Neural progenitor cell (in vitro differentiated cells): ENCODE results near the gene CARNS1. TPM values are rescaled to one million over a fixed set of nuclear protein-coding genes. Genes with fewer than 3 reads are reported as not detected.
"Not testable (repeated sequence)": the region's sequence is repeated elsewhere in the genome, so short reads cannot be mapped to it uniquely, and the experiment has no call there.

Experiments
- DNase-seq: peaks from one replicate; pipeline ENCODE4 v3.0.0-alpha.2; 2016; ENCODE audit warnings: low spot score
- H2AFZ ChIP-seq: fragments of 200-600 bp; sonication (generic); replicated peaks from 2 replicates; pipeline ENCODE4 v1.6.1; 2016; ENCODE audit warnings: antibody characterized with exemption
- H3F3A ChIP-seq: fragments of 200-600 bp; sonication (generic); 2 replicates; pipeline ENCODE4 v1.6.1; 2016; ENCODE audit warnings: antibody characterized with exemption, low read depth
- H3K27ac ChIP-seq: fragments of 200-600 bp; sonication (generic); 2 replicates; pipeline ENCODE4 v1.5.1; 2016; ENCODE audit warnings: mild to moderate bottlenecking
- H3K27me3 ChIP-seq: fragments of 200-600 bp; sonication (generic); 2 replicates; pipeline ENCODE4 v1.6.1; 2016; ENCODE audit warnings: mild to moderate bottlenecking, moderate library complexity
- H3K36me3 ChIP-seq: fragments of 200-600 bp; sonication (generic); 2 replicates; pipeline ENCODE4 v1.5.1; 2016
- H3K4me1 ChIP-seq: fragments of 200-600 bp; sonication (generic); 2 replicates; pipeline ENCODE4 v1.6.1; 2016; ENCODE audit warnings: mixed run types
- H3K4me2 ChIP-seq: fragments of 200-600 bp; sonication (generic); 2 replicates; pipeline ENCODE4 v1.6.1; 2016
- H3K4me3 ChIP-seq: fragments of 200-600 bp; sonication (generic); 2 replicates; pipeline ENCODE4 v1.5.1; 2016
- H3K79me2 ChIP-seq: fragments of 200-600 bp; sonication (generic); 2 replicates; pipeline ENCODE4 v1.6.1; 2016; ENCODE audit warnings: low read depth
- H3K9ac ChIP-seq: fragments of 200-600 bp; sonication (generic); 2 replicates; pipeline ENCODE4 v1.6.1; 2016
- H3K9me3 ChIP-seq: fragments of 200-600 bp; sonication (generic); 2 replicates; pipeline ENCODE4 v1.5.1; 2016; ENCODE audit warnings: low read depth
- H4K20me1 ChIP-seq: fragments of 200-600 bp; sonication (generic); 2 replicates; pipeline ENCODE4 v1.6.1; 2016; ENCODE audit warnings: low read depth
- H3K27ac Mint-ChIP-seq: 3 replicates; pipeline ENCODE4 v1.8.0; 2021; ENCODE audit warnings: mixed read lengths
- H3K27me3 Mint-ChIP-seq: 2 replicates; pipeline ENCODE4 v1.8.0; 2022; ENCODE audit warnings: low read depth, mild to moderate bottlenecking, inconsistent platforms, moderate library complexity, mixed read lengths; ENCODE audit not compliant: insufficient read depth
- H3K36me3 Mint-ChIP-seq: 3 replicates; pipeline ENCODE4 v1.8.0; 2021; ENCODE audit warnings: mixed read lengths
- H3K4me1 Mint-ChIP-seq: 3 replicates; pipeline ENCODE4 v1.8.0; 2021; ENCODE audit warnings: mixed read lengths
- H3K4me3 Mint-ChIP-seq: 3 replicates; pipeline ENCODE4 v1.8.0; 2021; ENCODE audit warnings: mild to moderate bottlenecking, moderate library complexity, mixed read lengths
- H3K9me3 Mint-ChIP-seq: 3 replicates; pipeline ENCODE4 v1.8.0; 2020; ENCODE audit warnings: mixed read lengths
- CTCF ChIP-seq: fragments of 200-600 bp; sonication (generic); IDR thresholded peaks from 2 replicates; pipeline ENCODE4 v1.5.1; 2017; ENCODE audit warnings: antibody characterized with exemption, mild to moderate bottlenecking
- EZH2 ChIP-seq: fragments of 200-600 bp; sonication (generic); IDR thresholded peaks from 2 replicates; pipeline ENCODE4 v1.6.1; 2017; ENCODE audit warnings: antibody characterized with exemption, mild to moderate bottlenecking, moderate library complexity
- EZH2phosphoT487 ChIP-seq: fragments of 200-600 bp; sonication (generic); IDR thresholded peaks from 2 replicates; pipeline ENCODE4 v1.6.1; 2017; ENCODE audit warnings: antibody characterized with exemption
- total RNA-seq: library from RNA; depleted of rRNA; stranded (reverse); fragments of >200 nt; gene quantifications from 2 replicates; pipeline ENCODE4 v1.2.3, GENCODE V29; 2015; ENCODE audit warnings: low replicate concordance

Gene CARNS1
- total RNA-seq, 1 donor from 2014 or later = 0.52 TPM

- Histone ChIP-seq H3K9ac (peak overlapping the region; percentile 75), H3K4me3 (peak overlapping the region; percentile 87), H3K27ac (no peak overlapping the region), H2AFZ (no peak overlapping the region), H3K4me1 (peaks cover 13% of the 10 kb centered on the region), H3K27me3 (no peaks in the 10 kb centered on the region), H3K9me3 (no peaks in the 10 kb centered on the region), H3F3A (peaks cover 8% of the 10 kb centered on the region), H4K20me1 (peaks cover 8% of the 10 kb centered on the region), H3K36me3 (no peaks in the 10 kb centered on the region), H3K79me2 (peaks cover 16% of the 10 kb centered on the region), H3K4me2 (peak overlapping the region; percentile 95)
- Mint-ChIP-seq H3K4me1 (peaks cover 31% of the 10 kb centered on the region), H3K4me3 (peak overlapping the region; percentile 86), H3K27me3 (peaks cover 8% of the 10 kb centered on the region), H3K27ac (no peak overlapping the region), H3K9me3 (no peaks in the 10 kb centered on the region), H3K36me3 (peaks cover 10% of the 10 kb centered on the region)
- DNase-seq = no peak
- no peak for TF ChIP-seq CTCF
- no peak for TF ChIP-seq EZH2phosphoT487
Observed at GRCh38 chr11:67400251-67400941, 15.1 kb upstream of the CARNS1 start.

GRCh38 chr11:67400942-67401494 lies 14.5 kb upstream of the CARNS1 start:
- Mint-ChIP-seq H3K27ac (no peak overlapping the region), H3K4me3 (peak overlapping the region; percentile 86), H3K36me3 (peaks cover 10% of the 10 kb centered on the region), H3K27me3 (peaks cover 8% of the 10 kb centered on the region), H3K4me1 (peaks cover 31% of the 10 kb centered on the region), H3K9me3 (no peaks in the 10 kb centered on the region)
- Histone ChIP-seq H4K20me1 (peaks cover 8% of the 10 kb centered on the region), H3K36me3 (no peaks in the 10 kb centered on the region), H3K4me1 (peaks cover 13% of the 10 kb centered on the region), H3K27me3 (no peaks in the 10 kb centered on the region), H3K27ac (no peak overlapping the region), H2AFZ (no peak overlapping the region), H3K9me3 (no peaks in the 10 kb centered on the region), H3K79me2 (peaks cover 16% of the 10 kb centered on the region), H3K4me3 (peak overlapping the region; percentile 87), H3K9ac (peak overlapping the region; percentile 75), H3K4me2 (peak overlapping the region; percentile 95), H3F3A (peaks cover 7% of the 10 kb centered on the region)
- TF ChIP-seq EZH2 (no peak), EZH2phosphoT487 (no peak), CTCF (no peak)
- DNase-seq = no peak

GRCh38 chr11:67401495-67402191 lies 13.8 kb upstream of the CARNS1 start, which contains the start of gene PPP1CA:
Gene PPP1CA (minus strand): TSS chr11:67401858. CDS start chr11:67401782, 76 bp downstream.
- DNase-seq = peak; percentile 96

GRCh38 chr11:67402192-67402839 lies 13.2 kb upstream of the CARNS1 start:
- not testable (repeated sequence) for H3K9ac ChIP-seq, DNase-seq, H3F3A ChIP-seq, H2AFZ ChIP-seq, H3K36me3 ChIP-seq, H3K9me3 Mint-ChIP-seq, H4K20me1 ChIP-seq, H3K27ac ChIP-seq, H3K27me3 ChIP-seq, H3K27me3 Mint-ChIP-seq, H3K9me3 ChIP-seq, H3K36me3 Mint-ChIP-seq, H3K4me3 ChIP-seq
- Mint-ChIP-seq H3K4me3 (peak overlapping the region; percentile 65), H3K27ac (peak overlapping the region; percentile 50), H3K4me1 (peaks cover 35% of the 10 kb centered on the region)
- H3K4me2 ChIP-seq = peak overlapping the region; percentile 69
- peaks cover 13% of the 10 kb centered on the region for H3K4me1 ChIP-seq
- peaks cover 16% of the 10 kb centered on the region for H3K79me2 ChIP-seq

More at GRCh38 chr11:67401495-67402191, 13.8 kb upstream of the CARNS1 start, which contains the start of gene PPP1CA:
- Histone ChIP-seq H2AFZ (no peak within 1 kb of the TSS), H3K9me3 (no peaks in the 10 kb centered on the region), H3K9ac (peak within 1 kb of the TSS; percentile 75), H3F3A (peaks cover 7% of the 10 kb centered on the region), H3K79me2 (peaks cover 16% of the 10 kb centered on the region), H3K27ac (no peak within 1 kb of the TSS), H3K27me3 (no peaks in the 10 kb centered on the region), H3K36me3 (no peaks in the 10 kb centered on the region), H3K4me3 (peak within 1 kb of the TSS; percentile 87), H4K20me1 (peaks cover 8% of the 10 kb centered on the region), H3K4me1 (peaks cover 13% of the 10 kb centered on the region), H3K4me2 (peak within 1 kb of the TSS; percentile 95)
- Mint-ChIP-seq H3K36me3 (peaks cover 8% of the 10 kb centered on the region), H3K4me3 (peak within 1 kb of the TSS; percentile 86), H3K27ac (peak within 1 kb of the TSS; percentile 50), H3K4me1 (peaks cover 31% of the 10 kb centered on the region), H3K9me3 (no peaks in the 10 kb centered on the region), H3K27me3 (peaks cover 8% of the 10 kb centered on the region)
- TF ChIP-seq CTCF (peak; percentile 59), EZH2 (no peak), EZH2phosphoT487 (no peak)

GRCh38 chr11:67403085-67403484 lies 12.4 kb upstream of the CARNS1 start:
- not testable (repeated sequence) for H3K36me3 ChIP-seq, H2AFZ ChIP-seq, H3K27ac ChIP-seq, H3K27me3 Mint-ChIP-seq, H3K9me3 Mint-ChIP-seq, DNase-seq, H3K36me3 Mint-ChIP-seq, H4K20me1 ChIP-seq, H3K27me3 ChIP-seq, H3K9me3 ChIP-seq, H3F3A ChIP-seq, H3K9ac ChIP-seq, H3K4me2 ChIP-seq, H3K4me3 ChIP-seq
- Histone ChIP-seq H3K79me2 (peaks cover 16% of the 10 kb centered on the region), H3K4me1 (peaks cover 13% of the 10 kb centered on the region)
- peak overlapping the region; percentile 93 for H3K27ac Mint-ChIP-seq
- peaks cover 38% of the 10 kb centered on the region for H3K4me1 Mint-ChIP-seq
- H3K4me3 Mint-ChIP-seq = peak overlapping the region; percentile 76
